KMS-11 (cell line): Measurements from ENCODE around the gene TTC39A.

ENCODE experiments used
- H2AFZ ChIP-seq: fragments of 200-600 bp; sonication (generic); 2 replicates; pipeline ENCODE4 v1.6.1; 2016; ENCODE audit warnings: antibody characterized with exemption, mixed run types, low read depth
- H3K27ac ChIP-seq: fragments of 200-600 bp; sonication (generic); 2 replicates; pipeline ENCODE4 v1.6.1; 2016; ENCODE audit warnings: mild to moderate bottlenecking, mixed run types
- H3K27me3 ChIP-seq: fragments of 200-600 bp; sonication (generic); 2 replicates; pipeline ENCODE4 v1.6.1; 2017; ENCODE audit warnings: mild to moderate bottlenecking, low read depth, mixed run types, moderate library complexity; ENCODE audit not compliant: insufficient read depth
- H3K36me3 ChIP-seq: fragments of 200-600 bp; sonication (generic); 2 replicates; pipeline ENCODE4 v1.6.1; 2017; ENCODE audit warnings: mild to moderate bottlenecking, mixed run types; ENCODE audit not compliant: insufficient read depth
- H3K4me1 ChIP-seq: fragments of 200-600 bp; sonication (generic); 2 replicates; pipeline ENCODE4 v1.6.1; 2016; ENCODE audit warnings: mild to moderate bottlenecking, low read depth, mixed run types; ENCODE audit not compliant: poor library complexity, severe bottlenecking
- H3K4me2 ChIP-seq: fragments of 200-600 bp; sonication (generic); 2 replicates; pipeline ENCODE4 v1.7.0; 2016; ENCODE audit warnings: mild to moderate bottlenecking, mixed run types
- H3K4me3 ChIP-seq: fragments of 200-600 bp; sonication (generic); IDR thresholded peaks from 2 replicates; pipeline ENCODE4 v1.6.1; 2017; ENCODE audit warnings: low read depth, low read length, mixed read lengths; ENCODE audit not compliant: insufficient read depth
- H3K79me2 ChIP-seq: fragments of 200-600 bp; sonication (generic); 2 replicates; pipeline ENCODE4 v1.6.1; 2016; ENCODE audit warnings: low read depth, mixed run types; ENCODE audit not compliant: insufficient read depth
- H3K9ac ChIP-seq: fragments of 200-600 bp; sonication (generic); 2 replicates; pipeline ENCODE4 v1.6.1; 2016; ENCODE audit warnings: mild to moderate bottlenecking, mixed run types
- H4K20me1 ChIP-seq: fragments of 200-600 bp; sonication (generic); 2 replicates; pipeline ENCODE4 v1.6.1; 2016; ENCODE audit warnings: mild to moderate bottlenecking, mixed run types; ENCODE audit not compliant: insufficient read depth
- TF ChIP-seq, protein P1 (sequence below): fragments of 200-600 bp; sonication (generic); conservative IDR thresholded peaks from 2 replicates; pipeline ENCODE4 v1.6.1; 2017; ENCODE audit warnings: low read depth, mild to moderate bottlenecking, antibody characterized with exemption, low read length, moderate library complexity, mixed read lengths

Gene TTC39A

DNA sequence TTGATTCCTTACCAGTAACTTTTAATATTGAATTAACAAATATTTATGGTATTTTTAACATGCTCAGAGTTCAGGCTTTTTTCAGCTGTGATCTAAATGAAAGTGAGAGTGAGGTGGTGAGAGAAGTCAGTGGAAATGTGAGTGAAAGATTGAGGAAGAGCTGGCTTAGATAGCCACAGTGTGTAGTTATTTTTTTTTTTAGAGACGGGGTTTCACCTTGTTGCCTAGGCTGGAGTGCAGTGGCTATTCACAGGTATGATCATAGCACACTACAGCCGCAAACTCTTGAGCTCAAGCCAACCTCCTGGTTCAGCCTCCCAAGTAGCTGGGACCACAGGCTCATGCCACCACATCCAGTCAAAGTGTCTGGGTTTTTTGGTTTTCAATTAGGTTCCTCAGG, 83.3 kb downstream of the TTC39A start:
- TF ChIP-seq, protein P1, sequence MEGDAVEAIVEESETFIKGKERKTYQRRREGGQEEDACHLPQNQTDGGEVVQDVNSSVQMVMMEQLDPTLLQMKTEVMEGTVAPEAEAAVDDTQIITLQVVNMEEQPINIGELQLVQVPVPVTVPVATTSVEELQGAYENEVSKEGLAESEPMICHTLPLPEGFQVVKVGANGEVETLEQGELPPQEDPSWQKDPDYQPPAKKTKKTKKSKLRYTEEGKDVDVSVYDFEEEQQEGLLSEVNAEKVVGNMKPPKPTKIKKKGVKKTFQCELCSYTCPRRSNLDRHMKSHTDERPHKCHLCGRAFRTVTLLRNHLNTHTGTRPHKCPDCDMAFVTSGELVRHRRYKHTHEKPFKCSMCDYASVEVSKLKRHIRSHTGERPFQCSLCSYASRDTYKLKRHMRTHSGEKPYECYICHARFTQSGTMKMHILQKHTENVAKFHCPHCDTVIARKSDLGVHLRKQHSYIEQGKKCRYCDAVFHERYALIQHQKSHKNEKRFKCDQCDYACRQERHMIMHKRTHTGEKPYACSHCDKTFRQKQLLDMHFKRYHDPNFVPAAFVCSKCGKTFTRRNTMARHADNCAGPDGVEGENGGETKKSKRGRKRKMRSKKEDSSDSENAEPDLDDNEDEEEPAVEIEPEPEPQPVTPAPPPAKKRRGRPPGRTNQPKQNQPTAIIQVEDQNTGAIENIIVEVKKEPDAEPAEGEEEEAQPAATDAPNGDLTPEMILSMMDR: no peak
- H3K4me3 ChIP-seq: no peak overlapping the region
- H3K9ac ChIP-seq: no peak overlapping the region
- no peaks in the 10 kb centered on the region; the same call in 1 of the 2 replicates for H3K79me2 ChIP-seq
- no peaks in the 10 kb centered on the region for H3K27me3 ChIP-seq
- no peak overlapping the region for H2AFZ ChIP-seq
- no peak overlapping the region for H3K4me2 ChIP-seq
- H3K27ac ChIP-seq: no peak overlapping the region
- no peaks in the 10 kb centered on the region for H4K20me1 ChIP-seq
- no peaks in the 10 kb centered on the region for H3K36me3 ChIP-seq
- H3K4me1 ChIP-seq: peaks cover 4% of the 10 kb centered on the region

GRCh38 chr1:51242546-51242945, 87.8 kb downstream of the TTC39A start:
- Histone ChIP-seq H4K20me1 (no peaks in the 10 kb centered on the region), H3K27me3 (no peaks in the 10 kb centered on the region), H3K4me3 (no peak overlapping the region), H3K79me2 (peaks cover 22% of the 10 kb centered on the region; the same call in 1 of the 2 replicates), H3K4me1 (peaks cover 4% of the 10 kb centered on the region), H3K4me2 (no peak overlapping the region), H3K9ac (no peak overlapping the region), H2AFZ (no peak overlapping the region), H3K27ac (no peak overlapping the region), H3K36me3 (no peaks in the 10 kb centered on the region)
- TF ChIP-seq, protein P1: no peak

DNA sequence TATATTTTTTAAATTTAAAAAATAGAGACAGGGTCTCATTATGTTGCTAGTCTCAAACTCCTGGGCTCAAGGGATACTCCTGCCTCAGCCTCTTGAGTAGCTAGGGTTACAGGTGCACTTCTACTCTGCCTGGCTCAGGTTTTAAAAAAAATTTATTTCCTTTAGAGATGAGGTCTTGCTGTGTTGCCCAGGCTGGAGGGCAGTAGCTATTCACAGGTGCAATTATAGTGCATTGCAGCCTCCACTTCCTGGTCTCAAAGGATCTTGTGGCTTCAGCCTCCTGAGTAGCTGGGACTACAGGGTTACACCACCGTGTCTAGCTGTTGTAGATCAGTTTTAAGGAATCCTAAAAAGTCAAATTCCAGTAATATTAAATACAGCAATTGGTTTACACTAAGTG, 89.2 kb downstream of the TTC39A start:
- TF ChIP-seq, protein P1: no peak
- H4K20me1 ChIP-seq: no peaks in the 10 kb centered on the region
- no peak overlapping the region for H3K9ac ChIP-seq
- no peaks in the 10 kb centered on the region for H3K27me3 ChIP-seq
- H3K4me1 ChIP-seq: no peaks in the 10 kb centered on the region
- H3K36me3 ChIP-seq: no peaks in the 10 kb centered on the region
- H3K4me3 ChIP-seq: no peak overlapping the region
- peaks cover 22% of the 10 kb centered on the region; the same call in 1 of the 2 replicates for H3K79me2 ChIP-seq
- H3K27ac ChIP-seq: no peak overlapping the region
- no peak overlapping the region for H2AFZ ChIP-seq
- no peak overlapping the region for H3K4me2 ChIP-seq

DNA sequence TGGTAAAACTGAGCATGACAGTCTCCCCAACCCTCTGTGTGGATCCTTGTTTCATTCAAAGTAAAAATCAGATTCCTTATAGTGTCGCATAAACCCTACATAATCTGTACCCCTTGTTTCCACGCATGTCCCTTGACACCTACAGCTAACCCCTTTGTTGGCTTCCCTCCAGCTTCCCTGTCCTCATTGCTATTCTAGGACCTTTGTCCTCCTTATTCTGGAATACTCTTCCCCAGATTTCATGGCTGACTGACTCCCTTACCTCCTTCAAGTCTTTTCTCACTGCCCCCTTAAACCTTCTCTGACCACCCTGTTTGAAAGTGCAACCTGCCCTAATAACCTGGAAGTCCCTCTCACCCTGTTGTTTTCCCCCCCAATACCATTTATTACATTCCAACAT, 90.3 kb downstream of the TTC39A start:
- Histone ChIP-seq H3K27me3 (no peaks in the 10 kb centered on the region), H3K27ac (no peak overlapping the region), H3K9ac (no peak overlapping the region), H3K79me2 (peaks cover 22% of the 10 kb centered on the region; the same call in 1 of the 2 replicates), H3K4me3 (no peak overlapping the region), H3K36me3 (no peaks in the 10 kb centered on the region), H2AFZ (no peak overlapping the region), H3K4me1 (no peaks in the 10 kb centered on the region), H3K4me2 (no peak overlapping the region), H4K20me1 (no peaks in the 10 kb centered on the region)
- TF ChIP-seq, protein P1: no peak

DNA sequence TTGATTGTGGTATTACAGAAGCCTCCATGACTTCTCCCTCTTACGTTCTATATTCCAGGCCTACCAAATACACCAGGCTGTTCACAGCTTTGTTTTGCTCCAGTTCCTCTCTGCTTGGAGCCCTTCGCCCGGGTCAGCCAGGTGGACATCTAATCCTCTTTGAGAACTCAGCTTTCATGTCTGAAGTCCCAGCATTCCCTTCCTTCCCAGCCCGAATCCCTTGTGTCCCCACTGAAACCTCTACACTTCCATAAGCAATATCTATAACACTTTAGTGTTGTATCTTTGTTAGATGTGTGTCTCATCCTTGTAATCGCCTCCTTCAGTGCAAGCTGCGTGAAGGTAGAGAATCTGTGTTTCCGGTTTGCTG, 92.3 kb downstream of the TTC39A start:
- TF ChIP-seq, protein P1: no peak
- peaks cover 22% of the 10 kb centered on the region; the same call in 1 of the 2 replicates for H3K79me2 ChIP-seq

More for the DNA sequence above, 92.3 kb downstream of the TTC39A start:
- peak overlapping the region; percentile 51 for H3K4me2 ChIP-seq
- no peaks in the 10 kb centered on the region for H3K36me3 ChIP-seq
- H3K9ac ChIP-seq: peak overlapping the region; percentile 15; the same call in 1 of the 2 replicates
- no peak overlapping the region; the same call in 1 of the 2 replicates for H3K27ac ChIP-seq
- H3K4me1 ChIP-seq: no peaks in the 10 kb centered on the region
- no peak overlapping the region for H2AFZ ChIP-seq
- no peaks in the 10 kb centered on the region for H4K20me1 ChIP-seq
- no peak overlapping the region for H3K4me3 ChIP-seq
- H3K27me3 ChIP-seq: no peaks in the 10 kb centered on the region
